CD14-positive monocyte (primary cell): ENCODE results near the gene VDAC1. TPM values are rescaled to one million over a fixed set of nuclear protein-coding genes. Genes with fewer than 3 reads are reported as not detected.

Experiments
- DNase-seq, 3 donors: peaks; one replicate each; pipeline ENCODE4 v3.0.0-alpha.2; 2011 to 2022
- H2AFZ ChIP-seq: 2 replicates; pipeline ENCODE4 v1.6.0; 2012; ENCODE audit warnings: mild to moderate bottlenecking, low read depth, low read length, inconsistent platforms; ENCODE audit not compliant: insufficient read depth, poor library complexity, severe bottlenecking
- H3K27ac ChIP-seq, 2 donors: 1 replicate in 1 of 2; 2 replicates in 1 of 2; pipeline ENCODE4 v1.5.1; 2012 to 2013; ENCODE audit warnings: low read length in 2 of 2, control low read depth in 1 of 2, inconsistent platforms in 1 of 2, low read depth in 1 of 2, mild to moderate bottlenecking in 1 of 2
- H3K27me3 ChIP-seq, 2 donors: one replicate each; pipeline versions ENCODE4 v1.6.0 to v1.6.1; 2011 to 2013; ENCODE audit warnings: low read length in 2 of 2; ENCODE audit not compliant: control insufficient read depth in 2 of 2, insufficient read depth in 2 of 2
- H3K36me3 ChIP-seq, 2 donors: replicated peaks in 1 of 2; 1 replicate in 1 of 2; 2 replicates in 1 of 2; pipeline versions ENCODE4 v1.5.1 to v1.6.1; 2012 to 2013; ENCODE audit warnings: low read length in 2 of 2, control low read depth in 1 of 2, inconsistent platforms in 1 of 2, mild to moderate bottlenecking in 1 of 2; ENCODE audit not compliant: insufficient read depth in 2 of 2, control insufficient read depth in 1 of 2
- H3K4me1 ChIP-seq, 2 donors: 1 replicate in 1 of 2; 2 replicates in 1 of 2; pipeline versions ENCODE4 v1.5.1 to v1.6.1; 2012 to 2013; ENCODE audit warnings: low read length in 2 of 2, control low read depth in 1 of 2, inconsistent platforms in 1 of 2, mild to moderate bottlenecking in 1 of 2, moderate library complexity in 1 of 2; ENCODE audit not compliant: insufficient read depth in 2 of 2, control insufficient read depth in 1 of 2
- H3K4me2 ChIP-seq: replicated peaks from 2 replicates; pipeline ENCODE3; 2012; ENCODE audit warnings: low read length, moderate library complexity, mild to moderate bottlenecking; ENCODE audit not compliant: poor library complexity, severe bottlenecking; ENCODE audit errors: extremely low read depth
- H3K4me3 ChIP-seq, 3 experiments: fragments of 200-600 bp in 1 of 3; sonication (generic) in 1 of 3; replicated peaks in 1 of 3; 1 replicate in 2 of 3; 2 replicates in 1 of 3; pipeline ENCODE4 v1.5.1; 2011 to 2013; ENCODE audit warnings: low read length in 3 of 3, mild to moderate bottlenecking in 3 of 3, control low read depth in 2 of 3, low read depth in 2 of 3, inconsistent platforms in 1 of 3, moderate library complexity in 1 of 3
- H3K79me2 ChIP-seq: 2 replicates; pipeline ENCODE4 v1.6.0; 2012; ENCODE audit warnings: mild to moderate bottlenecking, control low read depth, inconsistent platforms, low read length, moderate library complexity; ENCODE audit not compliant: insufficient read depth
- H3K9ac ChIP-seq: 2 replicates; pipeline ENCODE4 v1.6.0; 2017; ENCODE audit warnings: low read length, mild to moderate bottlenecking; ENCODE audit not compliant: insufficient read depth, poor library complexity, severe bottlenecking
- H3K9me3 ChIP-seq, 2 donors: replicated peaks in 1 of 2; 1 replicate in 1 of 2; 2 replicates in 1 of 2; pipeline versions ENCODE4 v1.5.1 to v1.6.1; 2012 to 2013; ENCODE audit warnings: low read length in 2 of 2, control low read depth in 1 of 2; ENCODE audit not compliant: control insufficient read depth in 1 of 2, insufficient read depth in 1 of 2
- H4K20me1 ChIP-seq: 2 replicates; pipeline ENCODE4 v1.6.0; 2012; ENCODE audit warnings: mild to moderate bottlenecking, low read length, control low read depth, moderate library complexity; ENCODE audit not compliant: insufficient read depth
- H3K27ac Mint-ChIP-seq, 7 donors: one replicate each; pipeline ENCODE4 v1.8.0; 2020; ENCODE audit warnings: mild to moderate bottlenecking in 7 of 7, mixed read lengths in 7 of 7, moderate library complexity in 6 of 7, inconsistent platforms in 2 of 7
- H3K27me3 Mint-ChIP-seq, 3 donors: one replicate each; pipeline ENCODE4 v1.8.0; 2021 to 2022; ENCODE audit warnings: low read depth in 3 of 3, mild to moderate bottlenecking in 3 of 3, mixed read lengths in 3 of 3, moderate library complexity in 3 of 3, inconsistent platforms in 1 of 3
- H3K36me3 Mint-ChIP-seq, 2 donors: one replicate each; pipeline ENCODE4 v1.8.0; 2020; ENCODE audit warnings: mixed read lengths in 2 of 2, inconsistent platforms in 1 of 2, mild to moderate bottlenecking in 1 of 2
- H3K4me1 Mint-ChIP-seq: one replicate; pipeline ENCODE4 v1.8.0; 2020; ENCODE audit warnings: mild to moderate bottlenecking, mixed read lengths
- H3K4me3 Mint-ChIP-seq, 2 donors: one replicate each; pipeline ENCODE4 v1.8.0; 2020; ENCODE audit warnings: mild to moderate bottlenecking in 2 of 2, mixed read lengths in 2 of 2, moderate library complexity in 1 of 2
- H3K9me3 Mint-ChIP-seq, 7 donors: one replicate each; pipeline ENCODE4 v1.8.0; 2020 to 2022; ENCODE audit warnings: mixed read lengths in 7 of 7, mild to moderate bottlenecking in 6 of 7, moderate library complexity in 6 of 7, inconsistent platforms in 2 of 7
- CTCF ChIP-seq: fragments of 200-600 bp; IDR thresholded peaks from one replicate; pipeline ENCODE4 v1.8.0; 2022; ENCODE audit warnings: antibody characterized with exemption, mild to moderate bottlenecking
- WGBS: methylation state at CpG from one replicate; pipeline ENCODE4 v1.1.5; 2013; ENCODE audit warnings: missing lambda C conversion rate; ENCODE audit not compliant: insufficient coverage; 5-methylcytosine and 5-hydroxymethylcytosine counted together
- intact Hi-C, 2 donors: fragments of 100-400 bp; cut with micrococcal nuclease; formaldehyde crosslinking; loops; one replicate each; pipeline versions ENCODE4 v1.15.0 to v1.15.1; 2023
- polyA plus RNA-seq, 3 donors: library from polyadenylated mRNA; depleted of rRNA in 1 of 3; unstranded in 2 of 3; stranded (reverse) in 1 of 3; fragments of 300-500 nt in 2 of 3; fragments of >200 nt in 1 of 3; fragmentation: Illumina TruSeq in 2 of 3; gene quantifications; 1 replicate in 2 of 3; 2 replicates in 1 of 3; pipeline ENCODE4 v1.2.3, GENCODE V29; 2012 to 2021

The VDAC1 gene
- polyA plus RNA-seq, 3 donors = 59.9 to 107 (median 84.4) TPM

- Histone ChIP-seq H3K4me1 (peaks cover 20 to 26% of the 10 kb centered on the region in 2 donors), H2AFZ (no peak overlapping the region), H3K79me2 (peaks cover 78% of the 10 kb centered on the region), H3K9ac (no peak overlapping the region), H3K36me3 (peaks cover 5 to 18% of the 10 kb centered on the region in 2 donors), H3K4me2 (no peak overlapping the region), H3K27me3 (peaks cover 0 to 4% of the 10 kb centered on the region in 2 donors), H3K27ac (no peak overlapping the region), H4K20me1 (peaks cover 79% of the 10 kb centered on the region), H3K4me3 (no peak overlapping the region), H3K9me3 (no peaks in the 10 kb centered on the region)
- H3K9me3 Mint-ChIP-seq = peaks cover 0 to 1% (median 0%) of the 10 kb centered on the region in 7 donors
- TF ChIP-seq CTCF = no peak
- no peak for DNase-seq
- no peak overlapping the region for H3K4me3 Mint-ChIP-seq
- H3K27me3 Mint-ChIP-seq = peaks cover 4 to 7% (median 6%) of the 10 kb centered on the region in 3 donors
- H3K4me1 Mint-ChIP-seq = peaks cover 35% of the 10 kb centered on the region
- 91% methylated on average over 4 of the region's 10 CpGs for WGBS
- H3K27ac Mint-ChIP-seq = no peak overlapping the region
- H3K36me3 Mint-ChIP-seq = peaks cover 14 to 18% of the 10 kb centered on the region in 2 donors
- intact Hi-C loops = no loop called here
Observed at GRCh38 chr5:134000696-134001453, 3.9 kb downstream of the VDAC1 start.

- Histone ChIP-seq H4K20me1 (peaks cover 87% of the 10 kb centered on the region), H3K4me2 (no peak overlapping the region), H3K79me2 (peaks cover 86% of the 10 kb centered on the region), H3K27me3 (no peaks in the 10 kb centered on the region), H3K27ac (no peak overlapping the region), H3K4me3 (no peak overlapping the region), H2AFZ (no peak overlapping the region), H3K4me1 (peaks cover 13 to 18% of the 10 kb centered on the region in 2 donors), H3K9me3 (no peaks in the 10 kb centered on the region), H3K36me3 (peaks cover 5 to 18% of the 10 kb centered on the region in 2 donors), H3K9ac (no peak overlapping the region)
- H3K27ac Mint-ChIP-seq = no peak overlapping the region
- peaks cover 14 to 20% of the 10 kb centered on the region in 2 donors for H3K36me3 Mint-ChIP-seq
- 67% methylated on average over 3 of the region's 5 CpGs for WGBS
- H3K9me3 Mint-ChIP-seq = no peaks in the 10 kb centered on the region
- intact Hi-C loops = no loop called here
- H3K4me3 Mint-ChIP-seq = no peak overlapping the region
- no peak for DNase-seq
- peaks cover 32% of the 10 kb centered on the region for H3K4me1 Mint-ChIP-seq
- no peaks in the 10 kb centered on the region for H3K27me3 Mint-ChIP-seq
- no peak for TF ChIP-seq CTCF
Observed at GRCh38 chr5:134000091-134000511, 4.7 kb downstream of the VDAC1 start.
